DOHH2 (cell line): ENCODE data around the gene PISD.

ENCODE experiments used
- CTCF ChIP-seq: fragments of 200-600 bp; sonication (generic); IDR thresholded peaks from one replicate; pipeline ENCODE4 v1.5.1; 2014; ENCODE audit warnings: antibody characterized with exemption, mild to moderate bottlenecking, low read depth, low read length; ENCODE audit not compliant: poor library complexity, severe bottlenecking
- EZH2phosphoT487 ChIP-seq: fragments of 200-600 bp; sonication (generic); IDR thresholded peaks from 2 replicates; pipeline ENCODE4 v1.6.1; 2017; ENCODE audit warnings: borderline replicate concordance, mild to moderate bottlenecking, antibody characterized with exemption, low read length, moderate library complexity, mixed read lengths

- no peak for TF ChIP-seq CTCF
- TF ChIP-seq EZH2phosphoT487 = no peak
These were observed 14.3 kb downstream of the PISD start for GRCh38 chr22:31647523-31648320.
